BJ (cell line): ENCODE measurements around the gene ASB5. TPM values are rescaled to one million over a fixed set of nuclear protein-coding genes. Genes with fewer than 3 reads are reported as not detected.

ENCODE experiments used
- CTCF ChIA-PET: fragments of 350-600 bp; formaldehyde crosslinking; extraction: SDS; loops from one replicate; lab custom pipeline; 2021; ENCODE audit warnings: antibody characterized with exemption, inconsistent platforms; lab: Yijun Ruan, JAX
- POLR2A ChIA-PET: fragments of 300-600 bp; sonication (Branson Sonifier 250); formaldehyde crosslinking; extraction: SDS; loops from one replicate; lab custom pipeline; 2021; ENCODE audit warnings: antibody characterized with exemption; lab: Charles Lee
- DNase-seq: peaks from one replicate; pipeline ENCODE4 v3.0.0-alpha.2; 2011; ENCODE audit warnings: low read depth
- H3K27me3 ChIP-seq: 2 replicates; pipeline ENCODE4 v1.6.0; 2011; ENCODE audit warnings: low read length; ENCODE audit not compliant: control insufficient read depth, insufficient read depth
- H3K36me3 ChIP-seq: 2 replicates; pipeline ENCODE4 v1.5.1; 2011; ENCODE audit warnings: low read length; ENCODE audit not compliant: control insufficient read depth, insufficient read depth
- H3K4me3 ChIP-seq: 2 replicates; pipeline ENCODE4 v1.5.1; 2011; ENCODE audit warnings: low read depth, mild to moderate bottlenecking, control low read depth, low read length
- CTCF ChIP-seq: IDR thresholded peaks from 2 replicates; pipeline ENCODE4 v1.5.1; 2011; ENCODE audit warnings: low read depth, mild to moderate bottlenecking, control low read depth, inconsistent platforms, low read length, moderate library complexity; ENCODE audit not compliant: insufficient read depth
- polyA plus RNA-seq: library from polyadenylated mRNA; depleted of rRNA; stranded (reverse); fragments of >200 nt; gene quantifications from 2 replicates; pipeline ENCODE4 v1.2.3, GENCODE V29; 2011

ASB5 gene
- polyA plus RNA-seq, 1 experiment: 63.8 TPM

GRCh38 chr4:176277162-176277904 lies 8.3 kb upstream of the ASB5 start:
- TF ChIP-seq CTCF: peak; percentile 75
- no peak overlapping the region for H3K4me3 ChIP-seq
- no peaks in the 10 kb centered on the region for H3K36me3 ChIP-seq
- no peak for DNase-seq
- no peaks in the 10 kb centered on the region for H3K27me3 ChIP-seq
- ChIA-PET CTCF (interaction anchor here (0.5 to 1.8 kb wide), 11 partner anchors 9 to 128 kb away, joined by 3 to 8 read pairs (median 4); partner anchors contain the start of gene SPATA4), POLR2A (no interaction called here)

GRCh38 chr4:176276710-176277109 lies 7.7 kb upstream of the ASB5 start:
- H3K27me3 ChIP-seq: no peaks in the 10 kb centered on the region
- ChIA-PET CTCF (interaction anchor here (0.9 to 1.8 kb wide), 8 partner anchors 9 to 129 kb away, joined by 3 to 8 read pairs (median 4); partner anchors contain the start of gene SPATA4), POLR2A (no interaction called here)
- H3K36me3 ChIP-seq: no peaks in the 10 kb centered on the region
- no peak for DNase-seq
- no peak overlapping the region for H3K4me3 ChIP-seq
- TF ChIP-seq CTCF: no peak

GRCh38 chr4:176274441-176274840 lies 5.4 kb upstream of the ASB5 start:
- H3K27me3 ChIP-seq: no peaks in the 10 kb centered on the region
- ChIA-PET POLR2A (no interaction called here), CTCF (interaction anchor here (1.4 to 1.5 kb wide), 2 partner anchors 66 to 123 kb away, joined by 3 to 4 read pairs; no protein-coding TSS in a partner anchor)
- TF ChIP-seq CTCF: no peak
- H3K36me3 ChIP-seq: no peaks in the 10 kb centered on the region
- H3K4me3 ChIP-seq: no peak overlapping the region
- no peak for DNase-seq

- ChIA-PET CTCF (interaction anchor here (1.4 to 1.5 kb wide), 2 partner anchors 67 to 122 kb away, joined by 3 to 4 read pairs; no protein-coding TSS in a partner anchor), POLR2A (no interaction called here)
- Histone ChIP-seq H3K4me3 (no peak overlapping the region), H3K27me3 (no peaks in the 10 kb centered on the region), H3K36me3 (no peaks in the 10 kb centered on the region)
- TF ChIP-seq CTCF: no peak
- DNase-seq: no peak
These were observed 4.7 kb upstream of the ASB5 start for GRCh38 chr4:176273736-176274135.

- POLR2A ChIA-PET: no interaction called here
- TF ChIP-seq CTCF: no peak
- CTCF ChIA-PET: no interaction called here
These were observed 3.8 kb upstream of the ASB5 start for GRCh38 chr4:176272799-176273198.

More at GRCh38 chr4:176272799-176273198, 3.8 kb upstream of the ASB5 start:
- no peak for DNase-seq
- Histone ChIP-seq H3K27me3 (no peaks in the 10 kb centered on the region), H3K4me3 (no peak overlapping the region), H3K36me3 (no peaks in the 10 kb centered on the region)
